ENCODE data around the gene DNAJB6. TPM values are rescaled to one million over a fixed set of nuclear protein-coding genes. Genes with fewer than 3 reads are reported as not detected.

DNAJB6 gene
- total RNA-seq, 2 donors from 2014 or later: 103 to 116 TPM

GRCh38 chr7:157383868-157384267 is 47.1 kb downstream of the DNAJB6 start:
- Mint-ChIP-seq H3K27me3 (ENCODE audit: low read depth) (no peaks in the 10 kb centered on the region), H3K27ac (no peak overlapping the region), H3K4me3 (no peak overlapping the region), H3K4me1 (ENCODE audit: low read depth) (peaks cover 18% of the 10 kb centered on the region), H3K9me3 (no peaks in the 10 kb centered on the region), H3K36me3 (ENCODE audit: insufficient read depth in 2 of 2) (peaks cover 7 to 11% of the 10 kb centered on the region in 2 donors)
- DNase-seq (no peak), ATAC-seq (replicated peaks in 1 of 2) (no peak)

GRCh38 chr7:157384301-157384700 is 47.5 kb downstream of the DNAJB6 start:
- no peak for DNase-seq
- Mint-ChIP-seq H3K27me3 (ENCODE audit: low read depth) (no peaks in the 10 kb centered on the region), H3K27ac (peak overlapping the region; percentile 48), H3K4me3 (no peak overlapping the region), H3K36me3 (ENCODE audit: insufficient read depth in 2 of 2) (peaks cover 7 to 13% of the 10 kb centered on the region in 2 donors), H3K4me1 (ENCODE audit: low read depth) (peaks cover 22% of the 10 kb centered on the region), H3K9me3 (no peaks in the 10 kb centered on the region)
- ATAC-seq (replicated peaks in 1 of 2): no peak

- peak overlapping the region in 1 of 2 donors; percentile 70 for H3K4me3 Mint-ChIP-seq
- no peaks in the 10 kb centered on the region for H3K9me3 Mint-ChIP-seq
- H3K4me1 Mint-ChIP-seq (ENCODE audit: low read depth): peaks cover 41% of the 10 kb centered on the region
- peak overlapping the region; percentile 98 for H3K27ac Mint-ChIP-seq
- DNase-seq (peak; percentile 85 to 88), ATAC-seq (replicated peaks in 1 of 2) (peak; percentile 94)
- H3K27me3 Mint-ChIP-seq (ENCODE audit: low read depth): no peaks in the 10 kb centered on the region
- peaks cover 7 to 17% of the 10 kb centered on the region in 2 donors for H3K36me3 Mint-ChIP-seq (ENCODE audit: insufficient read depth in 2 of 2)
Measured at GRCh38 chr7:157386979-157387800, 50.4 kb downstream of the DNAJB6 start.

- no peaks in the 10 kb centered on the region for H3K9me3 Mint-ChIP-seq
- H3K4me3 Mint-ChIP-seq: no peak overlapping the region
- no peak overlapping the region for H3K27ac Mint-ChIP-seq
- peaks cover 6 to 17% of the 10 kb centered on the region in 2 donors for H3K36me3 Mint-ChIP-seq (ENCODE audit: insufficient read depth in 2 of 2)
- no peak for ATAC-seq (replicated peaks in 1 of 2)
- peaks cover 41% of the 10 kb centered on the region for H3K4me1 Mint-ChIP-seq (ENCODE audit: low read depth)
- DNase-seq: no peak
- H3K27me3 Mint-ChIP-seq (ENCODE audit: low read depth): no peaks in the 10 kb centered on the region
Measured at GRCh38 chr7:157388301-157388700, 51.5 kb downstream of the DNAJB6 start.

DNA sequence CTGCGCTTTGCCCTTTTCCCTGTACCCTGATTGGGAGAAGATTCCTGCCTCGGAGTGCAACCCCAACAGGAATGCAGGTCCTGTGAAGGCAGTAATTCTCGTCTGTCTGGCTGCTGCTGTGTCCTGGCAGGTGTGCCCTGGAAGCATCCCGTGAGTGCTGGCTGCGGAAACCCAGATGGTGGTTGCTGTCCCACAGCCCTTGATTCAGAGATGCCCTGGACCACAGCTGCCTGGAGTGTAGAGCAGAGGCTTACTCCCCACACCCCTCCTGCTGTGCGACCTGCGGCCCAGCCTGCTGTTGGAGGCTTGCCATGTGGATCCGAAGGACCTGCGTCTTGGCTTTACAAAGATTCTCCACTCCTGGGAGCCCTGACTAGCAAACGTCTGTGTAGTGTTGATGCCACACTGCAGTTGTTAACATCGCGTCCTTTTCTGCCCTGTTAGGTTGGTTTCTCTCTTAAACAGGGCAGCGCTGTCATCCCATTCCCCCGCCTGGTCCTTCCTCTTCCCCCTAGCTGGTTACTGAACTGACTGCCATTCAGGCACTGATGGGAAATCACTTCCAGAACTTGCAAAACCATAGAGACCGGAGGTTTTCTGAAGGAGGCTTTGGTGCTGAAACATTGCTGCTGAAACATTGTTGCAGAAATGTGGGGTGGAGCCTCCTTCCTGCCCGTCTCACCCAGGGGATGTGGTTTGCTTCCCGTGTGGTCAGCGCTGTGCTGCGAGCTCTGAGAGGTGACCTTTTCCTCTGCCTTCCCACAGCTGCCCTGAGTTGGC is 53.3 kb downstream of the DNAJB6 start:
- H3K4me3 Mint-ChIP-seq: peak overlapping the region; percentile 47 to 71
- DNase-seq (peak in 1 of 2 donors; percentile 35), ATAC-seq (replicated peaks in 1 of 2) (peak; percentile 43 to 55)
- peaks cover 2 to 11% of the 10 kb centered on the region in 2 donors for H3K36me3 Mint-ChIP-seq (ENCODE audit: insufficient read depth in 2 of 2)
- H3K27me3 Mint-ChIP-seq (ENCODE audit: low read depth): no peaks in the 10 kb centered on the region
- H3K4me1 Mint-ChIP-seq (ENCODE audit: low read depth): peaks cover 41% of the 10 kb centered on the region
- H3K9me3 Mint-ChIP-seq: no peaks in the 10 kb centered on the region
- H3K27ac Mint-ChIP-seq: peak overlapping the region; percentile 77

- no peaks in the 10 kb centered on the region for H3K27me3 Mint-ChIP-seq (ENCODE audit: low read depth)
- no peaks in the 10 kb centered on the region for H3K9me3 Mint-ChIP-seq
- no peak overlapping the region for H3K4me3 Mint-ChIP-seq
- peaks cover 39% of the 10 kb centered on the region for H3K4me1 Mint-ChIP-seq (ENCODE audit: low read depth)
- peaks cover 2 to 11% of the 10 kb centered on the region in 2 donors for H3K36me3 Mint-ChIP-seq (ENCODE audit: insufficient read depth in 2 of 2)
- no peak for ATAC-seq (replicated peaks in 1 of 2)
- DNase-seq: no peak
- no peak overlapping the region for H3K27ac Mint-ChIP-seq
Measured at GRCh38 chr7:157391036-157391710, 54.4 kb downstream of the DNAJB6 start.

DNA sequence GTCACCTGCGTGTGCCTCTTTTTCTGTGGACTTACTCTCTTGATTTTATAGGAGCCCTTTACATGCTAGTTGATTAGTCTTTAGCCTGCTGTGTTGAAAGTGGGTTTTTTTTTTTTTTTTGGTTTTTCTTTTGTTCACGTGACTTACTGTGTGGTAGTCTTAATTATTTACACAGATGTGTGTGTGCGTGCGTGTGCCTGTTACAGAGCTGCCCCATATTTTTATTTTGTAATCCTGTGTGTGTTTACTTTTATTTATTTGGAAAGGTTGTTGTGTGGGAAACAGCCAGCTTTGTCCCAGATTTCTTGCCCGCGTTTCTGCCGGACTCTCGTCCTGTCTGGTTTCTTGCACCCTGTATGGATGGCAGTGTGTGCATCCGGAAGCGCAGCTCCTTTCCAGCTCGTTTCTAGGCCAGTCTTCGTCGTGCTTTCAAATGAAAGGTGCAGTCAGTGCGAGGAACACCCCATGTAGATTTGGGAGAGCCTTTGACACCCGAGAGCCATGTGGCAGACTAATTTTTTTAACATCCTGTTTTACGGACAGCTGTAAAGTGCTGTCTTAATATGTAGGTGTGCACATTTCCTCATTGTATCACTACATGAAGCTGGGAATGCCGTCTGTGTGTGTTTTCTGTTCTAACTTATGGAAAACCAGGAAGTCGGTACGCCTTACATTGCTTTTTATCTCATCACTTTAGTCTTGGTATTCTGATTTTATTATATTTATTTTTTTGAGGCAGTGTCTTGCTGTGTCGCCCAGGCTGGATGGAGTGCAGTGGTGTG is 55.6 kb downstream of the DNAJB6 start:
- Mint-ChIP-seq H3K27ac (no peak overlapping the region), H3K27me3 (ENCODE audit: low read depth) (no peaks in the 10 kb centered on the region), H3K4me3 (no peak overlapping the region), H3K9me3 (no peaks in the 10 kb centered on the region), H3K4me1 (ENCODE audit: low read depth) (peaks cover 29% of the 10 kb centered on the region), H3K36me3 (ENCODE audit: insufficient read depth in 2 of 2) (peaks cover 0 to 8% of the 10 kb centered on the region in 2 donors)
- ATAC-seq (replicated peaks in 1 of 2) (no peak), DNase-seq (no peak)

- Mint-ChIP-seq H3K27me3 (ENCODE audit: low read depth) (no peaks in the 10 kb centered on the region), H3K36me3 (ENCODE audit: insufficient read depth in 2 of 2) (peaks cover 0 to 5% of the 10 kb centered on the region in 2 donors), H3K27ac (peak overlapping the region; percentile 54), H3K9me3 (no peaks in the 10 kb centered on the region), H3K4me3 (no peak overlapping the region), H3K4me1 (ENCODE audit: low read depth) (peaks cover 23% of the 10 kb centered on the region)
- ATAC-seq (replicated peaks in 1 of 2): no peak
- DNase-seq: no peak
Measured at GRCh38 chr7:157394246-157395191, 57.7 kb downstream of the DNAJB6 start.

DNA sequence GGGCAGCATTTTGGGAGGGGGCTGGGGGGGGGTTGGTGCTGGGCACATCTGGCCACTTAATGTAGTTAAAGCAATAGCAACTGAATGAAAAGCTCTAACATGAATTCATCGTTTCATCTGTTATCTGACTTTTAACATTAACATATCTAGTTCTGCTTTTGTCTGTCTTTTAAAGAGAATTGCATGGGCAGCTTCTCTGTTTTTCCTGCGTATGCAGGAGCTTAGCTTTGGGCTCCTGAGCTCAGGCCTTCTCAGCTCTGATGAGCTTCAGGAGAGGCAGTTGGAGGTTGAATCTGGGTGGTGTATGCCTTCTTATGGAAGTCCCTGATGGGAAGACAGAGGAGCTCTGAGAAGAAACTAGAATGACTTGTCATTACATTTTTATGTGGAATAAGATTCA is 58.4 kb downstream of the DNAJB6 start:
- no peak overlapping the region for H3K4me3 Mint-ChIP-seq
- no peak overlapping the region for H3K27ac Mint-ChIP-seq
- ATAC-seq (replicated peaks in 1 of 2) (no peak), DNase-seq (no peak)
- no peaks in the 10 kb centered on the region for H3K27me3 Mint-ChIP-seq (ENCODE audit: low read depth)
- H3K36me3 Mint-ChIP-seq (ENCODE audit: insufficient read depth in 2 of 2): peaks cover 0 to 5% of the 10 kb centered on the region in 2 donors
- H3K4me1 Mint-ChIP-seq (ENCODE audit: low read depth): peaks cover 16% of the 10 kb centered on the region
- H3K9me3 Mint-ChIP-seq: no peaks in the 10 kb centered on the region

DNA sequence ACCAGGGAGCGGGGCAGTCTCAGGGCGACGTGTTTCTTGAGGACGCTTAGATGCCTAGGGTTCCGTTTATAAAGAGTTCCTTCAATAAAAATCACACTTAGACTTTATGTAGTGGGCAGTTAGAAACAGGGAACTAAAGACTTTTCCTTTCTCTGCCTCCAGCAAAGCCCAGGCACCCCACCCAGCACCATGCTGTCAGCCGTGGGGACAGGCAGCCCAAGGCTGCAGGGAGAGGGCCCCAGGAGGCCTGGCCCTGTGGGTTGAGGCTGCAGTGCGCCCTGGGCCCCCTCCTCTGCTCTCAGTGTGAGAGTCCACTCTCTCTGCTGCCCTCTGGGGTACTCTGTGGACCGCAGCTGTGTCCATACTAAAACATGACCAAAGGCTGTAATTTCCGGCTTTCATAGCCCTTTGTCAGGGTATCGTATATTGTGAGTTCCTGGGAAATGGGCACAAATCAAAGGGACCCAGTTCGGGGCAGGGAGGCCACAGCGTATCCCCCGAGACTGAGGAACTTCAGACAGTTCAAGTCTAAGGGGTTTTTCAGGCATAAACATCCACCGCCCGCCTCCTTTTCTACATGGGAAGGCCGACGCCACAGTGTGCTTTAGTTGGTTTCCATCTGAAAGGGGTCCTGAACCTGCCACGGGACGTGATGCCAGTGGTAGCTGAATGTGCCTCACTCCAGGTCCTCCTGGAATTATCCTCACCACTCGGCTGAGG is 59.7 kb downstream of the DNAJB6 start:
- Mint-ChIP-seq H3K27me3 (ENCODE audit: low read depth) (no peaks in the 10 kb centered on the region), H3K27ac (no peak overlapping the region), H3K4me1 (ENCODE audit: low read depth) (peaks cover 10% of the 10 kb centered on the region), H3K9me3 (no peaks in the 10 kb centered on the region), H3K36me3 (ENCODE audit: insufficient read depth in 2 of 2) (peaks cover 0 to 5% of the 10 kb centered on the region in 2 donors), H3K4me3 (no peak overlapping the region)
- ATAC-seq (replicated peaks in 1 of 2) (no peak), DNase-seq (no peak)

GRCh38 chr7:157397036-157397720 is 60.4 kb downstream of the DNAJB6 start:
- Mint-ChIP-seq H3K36me3 (ENCODE audit: insufficient read depth in 2 of 2) (peaks cover 0 to 4% of the 10 kb centered on the region in 2 donors), H3K4me1 (ENCODE audit: low read depth) (peaks cover 6% of the 10 kb centered on the region), H3K9me3 (no peaks in the 10 kb centered on the region), H3K27ac (no peak overlapping the region), H3K4me3 (no peak overlapping the region), H3K27me3 (ENCODE audit: low read depth) (no peaks in the 10 kb centered on the region)
- peak in 1 of 2 donors; percentile 26 for ATAC-seq (replicated peaks in 1 of 2)
- DNase-seq: no peak

All from activated T-cell treated with anti-CD3 and anti-CD28 coated beads, Interleukin-2, amount 50 U/mL, for 72 hours (primary cell).